GM10847 (cell line): ENCODE data around the gene DNAAF1.
A peak's percentile ranks its signal among the peaks of the same experiment; 100 is the strongest.

Experiments used
- POLR2A ChIP-seq: IDR thresholded peaks from 2 replicates; pipeline ENCODE4 v1.6.1; 2011; ENCODE audit not compliant: insufficient read length; ENCODE audit errors: extremely low read depth

DNAAF1 gene

GRCh38 chr16:84186685-84187437, 41.8 kb downstream of the DNAAF1 start, which contains the start of gene TAF1C:
Gene TAF1C, minus strand, starts transcription at chr16:84187057. Its CDS starts 2,069 bp downstream, at chr16:84184988.
- TF ChIP-seq POLR2A, result peak; percentile 82

- no peak for TF ChIP-seq POLR2A
Observed at GRCh38 chr16:84190731-84191388, 45.8 kb downstream of the DNAAF1 start, which contains the start of gene ADAD2. Gene ADAD2, plus strand, starts transcription at chr16:84191157. Its CDS starts 74 bp downstream, at chr16:84191231.

GRCh38 chr16:84191466-84191865, 46.4 kb downstream of the DNAAF1 start:
- TF ChIP-seq POLR2A, result no peak

GRCh38 chr16:84193480-84193879, 48.4 kb downstream of the DNAAF1 start:
- TF ChIP-seq POLR2A, result no peak

GRCh38 chr16:84194018-84194417, 48.9 kb downstream of the DNAAF1 start:
- no peak for TF ChIP-seq POLR2A

- no peak for TF ChIP-seq POLR2A
Observed at GRCh38 chr16:84194470-84195200, 49.5 kb downstream of the DNAAF1 start.

GRCh38 chr16:84195201-84196093, 50.3 kb downstream of the DNAAF1 start:
- TF ChIP-seq POLR2A, result no peak

GRCh38 chr16:84196101-84196500, 51.0 kb downstream of the DNAAF1 start:
- no peak for TF ChIP-seq POLR2A

- no peak for TF ChIP-seq POLR2A
Observed at GRCh38 chr16:84196727-84197394, 51.8 kb downstream of the DNAAF1 start.

- TF ChIP-seq POLR2A, result no peak
Observed at GRCh38 chr16:84197466-84198128, 52.5 kb downstream of the DNAAF1 start.

- no peak for TF ChIP-seq POLR2A
Observed at GRCh38 chr16:84198401-84198800, 53.3 kb downstream of the DNAAF1 start.

GRCh38 chr16:84199097-84199496, 54.0 kb downstream of the DNAAF1 start:
- TF ChIP-seq POLR2A, result no peak

- no peak for TF ChIP-seq POLR2A
Observed at GRCh38 chr16:84199861-84200260, 54.8 kb downstream of the DNAAF1 start.
